Measurements from ENCODE around the gene INTS3.

The INTS3 gene

GRCh38 chr1:153796786-153797659 is 69.2 kb downstream of the INTS3 start:
- peak; percentile 90 for DNase-seq (ENCODE audit: low spot score)

- DNase-seq (ENCODE audit: low spot score), result no peak
Observed at GRCh38 chr1:153798468-153798780, 70.6 kb downstream of the INTS3 start.

- no peak for DNase-seq (ENCODE audit: low spot score)
Observed at GRCh38 chr1:153799016-153799415, 71.2 kb downstream of the INTS3 start.

GRCh38 chr1:153799566-153800465 is 72.0 kb downstream of the INTS3 start:
- DNase-seq (ENCODE audit: low spot score), result no peak

GRCh38 chr1:153800516-153800915 is 72.7 kb downstream of the INTS3 start:
- DNase-seq (ENCODE audit: low spot score), result no peak

- DNase-seq (ENCODE audit: low spot score), result no peak
Observed at GRCh38 chr1:153801028-153801625, 73.3 kb downstream of the INTS3 start.

GRCh38 chr1:153801786-153802697 is 74.2 kb downstream of the INTS3 start:
- DNase-seq (ENCODE audit: low spot score), result no peak

GRCh38 chr1:153803470-153804056 is 75.7 kb downstream of the INTS3 start:
- DNase-seq (ENCODE audit: low spot score), result no peak

GRCh38 chr1:153804112-153804511 is 76.3 kb downstream of the INTS3 start:
- no peak for DNase-seq (ENCODE audit: low spot score)

- no peak for DNase-seq (ENCODE audit: low spot score)
Observed at GRCh38 chr1:153805042-153805745, 77.3 kb downstream of the INTS3 start.

GRCh38 chr1:153805886-153806719 is 78.3 kb downstream of the INTS3 start:
- DNase-seq (ENCODE audit: low spot score), result no peak

- DNase-seq (ENCODE audit: low spot score), result no peak
Observed at GRCh38 chr1:153816283-153816889, 88.5 kb downstream of the INTS3 start.

GRCh38 chr1:153818876-153819275 is 91.0 kb downstream of the INTS3 start:
- DNase-seq (ENCODE audit: low spot score), result no peak
